Stomach (tissue), 9 donors: ENCODE results near the gene WIPF1. TPM values are rescaled to one million over a fixed set of nuclear protein-coding genes. Genes with fewer than 3 reads are reported as not detected.

Source experiments
- DNase-seq, 2 donors: peaks; one replicate each; pipeline versions ENCODE4 v3.0.0 to v3.0.0-alpha.2; 2013 to 2019
- H3K27ac ChIP-seq, 5 donors: fragments of 200-600 bp in 4 of 5; sonication (generic) in 4 of 5; one replicate each; pipeline ENCODE4 v1.5.1; 2013 to 2019; ENCODE audit warnings: mild to moderate bottlenecking in 1 of 5, moderate library complexity in 1 of 5
- H3K27me3 ChIP-seq, 3 donors: fragments of 200-600 bp; sonication (generic); one replicate each; pipeline ENCODE4 v1.5.1; 2017 to 2019; ENCODE audit warnings: mixed run types in 1 of 3
- H3K36me3 ChIP-seq, 4 donors: fragments of 200-600 bp; sonication (generic); 1 replicate in 3 of 4; 2 replicates in 1 of 4; pipeline ENCODE4 v1.5.1; 2016 to 2019
- H3K4me1 ChIP-seq, 4 donors: fragments of 200-600 bp; sonication (generic); one replicate each; pipeline ENCODE4 v1.5.1; 2016 to 2019
- H3K4me3 ChIP-seq, 4 donors: fragments of 200-600 bp; sonication (generic) in 3 of 4; one replicate each; pipeline ENCODE4 v1.5.1; 2016 to 2019; ENCODE audit warnings: mild to moderate bottlenecking in 1 of 4
- H3K9me3 ChIP-seq, 4 donors: fragments of 200-600 bp; sonication (generic); one replicate each; pipeline ENCODE4 v1.5.1; 2016 to 2019
- CTCF ChIP-seq, 7 experiments: fragments of 450-650 bp in 4 of 7; fragments of 200-600 bp in 3 of 7; sonication (generic) in 3 of 7; IDR thresholded peaks; one replicate each; pipeline ENCODE4 v1.5.1; 2016 to 2019; ENCODE audit warnings: antibody characterized with exemption in 7 of 7, control low read depth in 2 of 7, mild to moderate bottlenecking in 1 of 7
- EP300 ChIP-seq: sonication (generic); formaldehyde crosslinking; IDR thresholded peaks from one replicate; pipeline ENCODE4 v1.6.1; 2017; ENCODE audit warnings: antibody characterized with exemption
- POLR2A ChIP-seq, 4 donors: fragments of 450-650 bp; IDR thresholded peaks; one replicate each; pipeline ENCODE4 v1.6.1; 2016; ENCODE audit warnings: antibody characterized with exemption in 4 of 4, control low read depth in 2 of 4, mild to moderate bottlenecking in 1 of 4, moderate library complexity in 1 of 4
- POLR2AphosphoS5 ChIP-seq, 3 donors: sonication (generic); formaldehyde crosslinking; IDR thresholded peaks; one replicate each; pipeline ENCODE4 v1.6.1; 2016; ENCODE audit warnings: antibody characterized with exemption in 3 of 3
- WGBS, 5 donors: extraction: QIAGEN DNeasy Blood & Tissue Kit in 3 of 5; methylation state at CpG; one replicate each; pipeline versions ENCODE4 v1.1.5 to v1.1.7; 2013 to 2018; 5-methylcytosine and 5-hydroxymethylcytosine counted together
- intact Hi-C: fragments of 100-400 bp; cut with DNase I; formaldehyde crosslinking; loops from one replicate; pipeline ENCODE4 v1.15.1; 2023; ENCODE audit warnings: low total_unique reads
- polyA plus RNA-seq, 3 donors: library from polyadenylated mRNA; stranded (reverse); fragments of 200-250 nt; gene quantifications; one replicate each; pipeline ENCODE4 v1.2.3, GENCODE V29; 2013
- total RNA-seq, 5 donors: library from RNA; depleted of rRNA; stranded (reverse); fragments of >200 nt; gene quantifications; one replicate each; pipeline versions ENCODE4 v1.1.0 to v1.2.3, GENCODE V29; 2014 to 2016
- donor health status: healthy with polysubstance abuse.
- donor health status: Bipolar disorder and iron deficiency.
- donor health status: healthy.

Gene WIPF1
- total and polyA plus RNA-seq, 8 donors: 8.8 to 43.8 (median 22.0) TPM

- intact Hi-C loops: no loop called here
- Histone ChIP-seq H3K9me3 (no peaks in the 10 kb centered on the region), H3K27me3 (no peaks in the 10 kb centered on the region), H3K4me1 (no peaks in the 10 kb centered on the region), H3K4me3 (no peak overlapping the region), H3K36me3 (no peaks in the 10 kb centered on the region), H3K27ac (no peak overlapping the region)
- WGBS, 5 donors: 73 to 85% (median 78%) methylated on average over 5 of the region's 5 CpGs
- DNase-seq: no peak
- TF ChIP-seq POLR2AphosphoS5 (IDR thresholded peaks at IDR 0.05): no peak
- TF ChIP-seq CTCF (IDR thresholded peaks at IDR 0.05): no peak
- no peak for TF ChIP-seq EP300
- no peak for TF ChIP-seq POLR2A (IDR thresholded peaks at IDR 0.05)
Measured at GRCh38 chr2:174516501-174517378, 80.9 kb downstream of the WIPF1 start.

- no peaks in the 10 kb centered on the region for H3K27me3 ChIP-seq
- H3K36me3 ChIP-seq: no peaks in the 10 kb centered on the region
Measured at GRCh38 chr2:174512345-174512744, 85.3 kb downstream of the WIPF1 start.

GRCh38 chr2:174511580-174512260 is 85.9 kb downstream of the WIPF1 start:
- peaks cover 0 to 27% (median 9%) of the 10 kb centered on the region in 4 donors for H3K9me3 ChIP-seq
- H3K36me3 ChIP-seq: no peaks in the 10 kb centered on the region
- H3K4me1 ChIP-seq: no peaks in the 10 kb centered on the region
- H3K27ac ChIP-seq: no peak overlapping the region
- WGBS, 5 donors: 48 to 55% (median 52%) methylated on average over 5 of the region's 5 CpGs
- H3K27me3 ChIP-seq: no peaks in the 10 kb centered on the region
- no peak overlapping the region for H3K4me3 ChIP-seq
- intact Hi-C loops: no loop called here
- TF ChIP-seq POLR2AphosphoS5 (IDR thresholded peaks at IDR 0.05) (no peak), POLR2A (IDR thresholded peaks at IDR 0.05) (no peak), EP300 (no peak), CTCF (IDR thresholded peaks at IDR 0.05) (no peak)
- DNase-seq: no peak

More at GRCh38 chr2:174512345-174512744, 85.3 kb downstream of the WIPF1 start:
- DNase-seq: no peak
- Histone ChIP-seq H3K4me1 (no peaks in the 10 kb centered on the region), H3K9me3 (peaks cover 0 to 21% (median 9%) of the 10 kb centered on the region in 4 donors), H3K4me3 (no peak overlapping the region), H3K27ac (no peak overlapping the region)
- intact Hi-C loops: no loop called here
- 65 to 79% (median 69%) methylated on average over 3 of the region's 3 CpGs for WGBS, 5 donors
- no peak for TF ChIP-seq EP300
- TF ChIP-seq POLR2AphosphoS5 (IDR thresholded peaks at IDR 0.05): no peak
- TF ChIP-seq POLR2A (IDR thresholded peaks at IDR 0.05): no peak
- no peak for TF ChIP-seq CTCF (IDR thresholded peaks at IDR 0.05)

- Histone ChIP-seq H3K4me3 (no peak overlapping the region), H3K27ac (no peak overlapping the region), H3K36me3 (no peaks in the 10 kb centered on the region), H3K9me3 (peaks cover 0 to 27% (median 9%) of the 10 kb centered on the region in 4 donors), H3K27me3 (no peaks in the 10 kb centered on the region), H3K4me1 (no peaks in the 10 kb centered on the region)
- WGBS, 5 donors: 39 to 48% (median 44%) methylated on average over 2 of the region's 2 CpGs
- no peak for TF ChIP-seq CTCF (IDR thresholded peaks at IDR 0.05)
- TF ChIP-seq EP300: no peak
- no peak for TF ChIP-seq POLR2AphosphoS5 (IDR thresholded peaks at IDR 0.05)
- no peak for TF ChIP-seq POLR2A (IDR thresholded peaks at IDR 0.05)
- DNase-seq: no peak
- intact Hi-C loops: no loop called here
Measured at GRCh38 chr2:174510583-174511189, 86.9 kb downstream of the WIPF1 start.
